ENCODE measurements around the gene KRT76.

The KRT76 gene

GRCh38 chr12:52779914-52780313 lies 2.8 kb upstream of the KRT76 start:
- TF ChIP-seq CTCF (IDR thresholded peaks at IDR 0.05; ENCODE audit: insufficient read depth, low read depth, low read length, missing control alignments): no peak
- no peak for DNase-seq (ENCODE audit: low read depth)
- H3K4me3 ChIP-seq (ENCODE audit: low read depth, low read length): no peak overlapping the region

- TF ChIP-seq CTCF (IDR thresholded peaks at IDR 0.05; ENCODE audit: insufficient read depth, low read depth, low read length, missing control alignments): no peak
- DNase-seq (ENCODE audit: low read depth): no peak
- H3K4me3 ChIP-seq (ENCODE audit: low read depth, low read length): no peak overlapping the region
These were observed 1.7 kb upstream of the KRT76 start for GRCh38 chr12:52778833-52779232.

- H3K4me3 ChIP-seq (ENCODE audit: low read depth, low read length): no peak overlapping the region
- TF ChIP-seq CTCF (IDR thresholded peaks at IDR 0.05; ENCODE audit: insufficient read depth, low read depth, low read length, missing control alignments): no peak
- no peak for DNase-seq (ENCODE audit: low read depth)
These were observed 421 bp upstream of the KRT76 start for GRCh38 chr12:52777566-52777965.

- H3K4me3 ChIP-seq (ENCODE audit: low read depth, low read length): no peak overlapping the region
- DNase-seq (ENCODE audit: low read depth): no peak
- no peak for TF ChIP-seq CTCF (IDR thresholded peaks at IDR 0.05; ENCODE audit: insufficient read depth, low read depth, low read length, missing control alignments)
These were observed 710 bp downstream of the KRT76 start for GRCh38 chr12:52776435-52776834.

GRCh38 chr12:52774629-52775250 lies 2.4 kb downstream of the KRT76 start:
- no peak for TF ChIP-seq CTCF (IDR thresholded peaks at IDR 0.05; ENCODE audit: insufficient read depth, low read depth, low read length, missing control alignments)
- H3K4me3 ChIP-seq (ENCODE audit: low read depth, low read length): no peak overlapping the region

GRCh38 chr12:52772772-52773171 lies 4.4 kb downstream of the KRT76 start:
- DNase-seq (ENCODE audit: low read depth): no peak
- TF ChIP-seq CTCF (IDR thresholded peaks at IDR 0.05; ENCODE audit: insufficient read depth, low read depth, low read length, missing control alignments): no peak
- H3K4me3 ChIP-seq (ENCODE audit: low read depth, low read length): no peak overlapping the region

More at GRCh38 chr12:52774629-52775250, 2.4 kb downstream of the KRT76 start:
- no peak for DNase-seq (ENCODE audit: low read depth)

- no peak for DNase-seq (ENCODE audit: low read depth)
- no peak for TF ChIP-seq CTCF (IDR thresholded peaks at IDR 0.05; ENCODE audit: insufficient read depth, low read depth, low read length, missing control alignments)
- H3K4me3 ChIP-seq (ENCODE audit: low read depth, low read length): no peak overlapping the region
These were observed 5.0 kb downstream of the KRT76 start for GRCh38 chr12:52772188-52772587.
